A549 (cell line): ENCODE data around the gene WDR33.
"Not testable (repeated sequence)": the region's sequence is repeated elsewhere in the genome, so short reads cannot be mapped to it uniquely, and the experiment has no call there.

ENCODE experiments used
- CTCF ChIP-seq: fragments of >200 bp; sonication (Bioruptor Twin); formaldehyde crosslinking; IDR thresholded peaks from 3 replicates; pipeline ENCODE4 v1.5.1; 2016
- EP300 ChIP-seq, 2 experiments: fragments of >200 bp; sonication (Bioruptor Twin); formaldehyde crosslinking; IDR thresholded peaks; 2 replicates in 1 of 2; 3 replicates in 1 of 2; pipeline ENCODE4 v1.6.1; 2016 to 2017
- FOSL2 ChIP-seq, 2 experiments: fragments of 450-650 bp in 1 of 2; fragments of >200 bp in 1 of 2; sonication (Bioruptor Twin) in 1 of 2; formaldehyde crosslinking; IDR thresholded peaks; 2 replicates each; pipeline versions ENCODE4 v1.5.0 to v1.6.1; 2016 to 2020; ENCODE audit warnings: mild to moderate bottlenecking in 1 of 2, moderate library complexity in 1 of 2
- HMGXB4 ChIP-seq: fragments of 250-450 bp; sonication (Bioruptor Pico); IDR thresholded peaks from 2 replicates; pipeline ENCODE4 v1.5.0; 2021; ENCODE audit warnings: mild to moderate bottlenecking, moderate library complexity, borderline replicate concordance
- KDM5A ChIP-seq: fragments of 200-600 bp; sonication (generic); IDR thresholded peaks from 2 replicates; pipeline ENCODE4 v1.6.1; 2016; ENCODE audit warnings: antibody characterized with exemption, mild to moderate bottlenecking
- POLR2A ChIP-seq: IDR thresholded peaks from 2 replicates; pipeline ENCODE4 v1.6.1; 2012; ENCODE audit warnings: mild to moderate bottlenecking, low read length
- TF ChIP-seq, protein P1 (sequence below): fragments of 150-350 bp; IDR thresholded peaks from 2 replicates; pipeline ENCODE4 v1.6.1; 2014; ENCODE audit warnings: low read depth, mild to moderate bottlenecking, low read length

DNA sequence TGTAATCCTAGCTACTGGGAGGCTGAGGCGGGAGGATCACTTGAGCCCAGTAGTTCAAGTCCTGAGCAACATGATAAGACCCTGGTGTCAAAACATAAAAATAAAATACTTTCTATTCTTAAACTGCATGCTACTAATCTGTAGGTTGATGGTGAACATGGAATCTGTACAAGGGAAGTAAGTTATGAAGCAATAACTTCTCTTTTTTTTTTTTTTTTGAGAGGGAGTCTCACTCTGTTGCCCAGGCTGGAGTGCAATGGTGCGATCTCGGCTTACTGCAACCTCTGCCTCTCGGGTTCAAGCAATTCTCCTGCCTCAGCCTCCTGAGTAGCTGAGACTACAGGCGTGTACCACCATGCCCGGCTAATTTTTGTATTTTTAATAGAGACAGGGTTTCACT, 16.1 kb downstream of the WDR33 start:
- not testable (repeated sequence) for TF ChIP-seq CTCF; POLR2A; HMGXB4 (CRISPR knock-in tag); FOSL2 (IDR thresholded peaks at IDR 0.05); FOSL2 (CRISPR knock-in tag; IDR thresholded peaks at IDR 0.05); KDM5A; EP300 (IDR thresholded peaks at IDR 0.05)
- TF ChIP-seq, protein P1, sequence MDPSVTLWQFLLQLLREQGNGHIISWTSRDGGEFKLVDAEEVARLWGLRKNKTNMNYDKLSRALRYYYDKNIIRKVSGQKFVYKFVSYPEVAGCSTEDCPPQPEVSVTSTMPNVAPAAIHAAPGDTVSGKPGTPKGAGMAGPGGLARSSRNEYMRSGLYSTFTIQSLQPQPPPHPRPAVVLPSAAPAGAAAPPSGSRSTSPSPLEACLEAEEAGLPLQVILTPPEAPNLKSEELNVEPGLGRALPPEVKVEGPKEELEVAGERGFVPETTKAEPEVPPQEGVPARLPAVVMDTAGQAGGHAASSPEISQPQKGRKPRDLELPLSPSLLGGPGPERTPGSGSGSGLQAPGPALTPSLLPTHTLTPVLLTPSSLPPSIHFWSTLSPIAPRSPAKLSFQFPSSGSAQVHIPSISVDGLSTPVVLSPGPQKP, result not testable (repeated sequence)
